CD4-positive, alpha-beta T cell treated with Interleukin-12 subunit alpha and Interleukin-12 subunit beta, for 1 hour (primary cell): ENCODE data around the gene SLCO2A1.

Source experiments
- DNase-seq: peaks from one replicate; pipeline ENCODE4 v3.0.0-alpha.2; 2020

Gene SLCO2A1

GRCh38 chr3:133880886-133881455, 148.8 kb downstream of the SLCO2A1 start:
- DNase-seq, result no peak

- no peak for DNase-seq
Observed at GRCh38 chr3:133880287-133880686, 149.4 kb downstream of the SLCO2A1 start.

- no peak for DNase-seq
Observed at GRCh38 chr3:133878518-133878917, 151.2 kb downstream of the SLCO2A1 start.
